Activated CD4-positive, alpha-beta T cell treated with anti-CD3 and anti-CD28 coated beads, Interleukin-2, amount 50 U/mL, for 1 hour (primary cell): ENCODE measurements around the gene DIP2A.

Experiments
- DNase-seq: peaks from one replicate; pipeline ENCODE4 v3.0.0-alpha.2; 2020

The DIP2A gene, protein sequence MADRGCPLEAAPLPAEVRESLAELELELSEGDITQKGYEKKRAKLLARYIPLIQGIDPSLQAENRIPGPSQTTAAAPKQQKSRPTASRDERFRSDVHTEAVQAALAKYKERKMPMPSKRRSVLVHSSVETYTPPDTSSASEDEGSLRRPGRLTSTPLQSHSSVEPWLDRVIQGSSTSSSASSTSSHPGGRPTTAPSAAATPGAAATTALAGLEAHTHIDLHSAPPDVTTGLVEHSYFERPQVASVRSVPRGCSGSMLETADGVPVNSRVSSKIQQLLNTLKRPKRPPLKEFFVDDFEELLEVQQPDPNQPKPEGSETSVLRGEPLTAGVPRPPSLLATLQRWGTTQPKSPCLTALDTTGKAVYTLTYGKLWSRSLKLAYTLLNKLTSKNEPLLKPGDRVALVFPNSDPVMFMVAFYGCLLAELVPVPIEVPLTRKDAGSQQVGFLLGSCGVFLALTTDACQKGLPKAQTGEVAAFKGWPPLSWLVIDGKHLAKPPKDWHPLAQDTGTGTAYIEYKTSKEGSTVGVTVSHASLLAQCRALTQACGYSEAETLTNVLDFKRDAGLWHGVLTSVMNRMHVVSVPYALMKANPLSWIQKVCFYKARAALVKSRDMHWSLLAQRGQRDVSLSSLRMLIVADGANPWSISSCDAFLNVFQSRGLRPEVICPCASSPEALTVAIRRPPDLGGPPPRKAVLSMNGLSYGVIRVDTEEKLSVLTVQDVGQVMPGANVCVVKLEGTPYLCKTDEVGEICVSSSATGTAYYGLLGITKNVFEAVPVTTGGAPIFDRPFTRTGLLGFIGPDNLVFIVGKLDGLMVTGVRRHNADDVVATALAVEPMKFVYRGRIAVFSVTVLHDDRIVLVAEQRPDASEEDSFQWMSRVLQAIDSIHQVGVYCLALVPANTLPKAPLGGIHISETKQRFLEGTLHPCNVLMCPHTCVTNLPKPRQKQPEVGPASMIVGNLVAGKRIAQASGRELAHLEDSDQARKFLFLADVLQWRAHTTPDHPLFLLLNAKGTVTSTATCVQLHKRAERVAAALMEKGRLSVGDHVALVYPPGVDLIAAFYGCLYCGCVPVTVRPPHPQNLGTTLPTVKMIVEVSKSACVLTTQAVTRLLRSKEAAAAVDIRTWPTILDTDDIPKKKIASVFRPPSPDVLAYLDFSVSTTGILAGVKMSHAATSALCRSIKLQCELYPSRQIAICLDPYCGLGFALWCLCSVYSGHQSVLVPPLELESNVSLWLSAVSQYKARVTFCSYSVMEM (N-terminal part only)

DNA sequence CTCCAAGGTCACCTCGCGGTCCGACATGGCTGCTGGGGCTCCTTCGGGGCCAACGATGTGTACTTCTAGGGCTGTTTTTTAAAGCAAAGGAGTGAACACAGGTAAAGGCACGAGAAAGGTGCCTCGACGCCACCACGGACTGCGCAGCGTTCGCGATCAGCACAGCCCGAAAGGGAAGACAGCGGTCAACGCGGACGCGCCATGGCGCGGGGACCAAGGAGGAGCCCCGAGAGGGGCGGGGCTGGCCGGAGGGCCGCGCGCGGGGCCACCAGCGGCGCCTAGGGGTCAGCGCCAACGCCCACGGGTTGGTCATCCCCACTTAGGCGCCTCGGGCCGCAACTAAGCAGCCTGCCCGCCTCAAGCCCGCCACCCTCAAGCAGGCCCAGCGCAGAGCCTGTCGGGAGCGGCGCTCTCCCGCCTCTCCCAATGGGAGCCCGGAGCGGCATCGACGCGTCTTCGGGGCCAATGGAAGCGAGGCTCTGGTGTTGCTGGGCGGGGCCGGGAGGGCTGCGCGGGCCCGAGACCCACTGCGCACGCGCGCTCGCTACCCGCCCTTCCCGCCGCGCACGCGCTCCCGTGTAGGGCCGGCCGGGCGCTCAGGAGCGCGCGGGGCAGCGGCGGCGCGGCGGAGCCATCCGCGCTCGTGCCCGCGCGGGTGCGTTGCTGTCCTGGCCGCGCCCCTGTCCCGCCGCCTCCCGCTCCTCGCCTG lies at the start of gene DIP2A:
DIP2A (plus strand) TSS at position 577 of the 709 bp plus-strand sequence. CDS start 241 bp downstream, outside the sequence.
- peak; percentile 91 for DNase-seq

DNA sequence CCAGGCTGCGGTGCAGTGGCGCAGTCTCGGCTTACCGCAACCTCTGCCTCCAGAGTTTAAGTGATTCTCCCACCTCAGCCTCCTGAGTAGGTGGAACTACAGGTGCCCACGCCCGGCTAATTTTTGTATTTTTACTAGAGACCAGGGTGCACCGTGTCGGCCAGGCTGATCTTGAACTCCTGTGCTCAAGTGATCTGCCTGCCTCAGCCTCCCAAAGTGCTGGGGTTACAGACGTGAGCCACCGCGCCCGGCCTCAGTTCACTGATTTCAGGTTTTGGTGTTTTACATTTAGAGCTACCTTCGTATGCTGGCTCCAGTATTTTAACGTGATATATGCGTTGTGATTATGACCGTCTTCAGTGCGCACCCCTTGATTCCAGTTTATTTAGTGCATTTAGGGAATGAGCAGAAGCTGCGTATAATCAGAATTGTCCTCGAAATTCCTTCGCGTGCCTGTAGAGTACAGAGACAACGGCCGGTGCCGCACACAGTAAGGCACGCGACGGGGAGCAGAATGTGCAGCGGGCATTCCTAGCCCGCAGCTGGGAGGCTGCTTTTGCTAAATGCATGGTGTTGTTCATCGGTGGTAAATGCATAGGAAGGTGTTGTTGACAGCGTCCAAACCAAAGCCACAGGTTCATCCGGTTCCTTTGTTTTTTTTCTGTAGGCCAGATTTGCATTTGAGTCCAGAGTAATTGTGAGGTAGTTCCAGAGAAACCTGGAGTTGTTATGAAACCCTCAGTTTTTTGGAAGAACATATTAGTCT lies 48.9 kb upstream of the DIP2A start:
- no peak for DNase-seq

DNA sequence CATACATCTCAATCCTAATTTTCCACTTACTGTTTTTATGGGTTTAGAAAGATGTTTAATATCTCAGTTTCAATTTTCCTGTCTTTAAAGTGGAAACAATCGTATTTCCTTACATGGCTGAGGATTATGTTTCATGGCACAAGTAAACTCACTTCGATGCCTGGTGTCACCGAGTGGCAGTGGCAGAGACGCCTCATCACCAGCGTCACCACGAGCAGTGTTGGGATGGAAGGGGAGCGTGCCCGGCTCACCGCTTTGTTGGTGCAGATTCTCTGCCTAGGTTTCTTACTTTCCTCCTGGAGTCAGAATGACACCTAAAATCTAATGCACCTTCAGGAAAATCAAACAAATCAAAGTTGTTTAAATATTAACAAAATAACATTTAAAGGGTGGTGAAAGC lies 48.2 kb upstream of the DIP2A start:
- DNase-seq = no peak

DNA sequence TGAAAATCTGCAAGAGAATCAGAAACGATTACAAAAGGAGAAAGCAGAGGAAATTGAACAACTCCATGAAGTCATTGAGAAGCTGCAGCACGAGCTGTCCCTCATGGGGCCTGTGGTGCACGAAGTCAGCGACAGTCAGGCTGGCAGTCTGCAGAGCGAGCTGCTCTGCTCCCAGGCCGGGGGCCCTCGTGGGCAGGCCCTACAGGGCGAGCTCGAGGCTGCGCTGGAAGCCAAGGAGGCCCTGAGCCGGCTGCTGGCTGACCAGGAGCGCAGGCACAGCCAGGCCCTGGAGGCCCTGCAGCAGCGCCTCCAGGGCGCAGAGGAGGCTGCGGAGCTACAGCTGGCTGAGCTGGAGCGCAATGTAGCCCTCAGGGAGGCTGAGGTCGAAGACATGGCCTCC lies 47.5 kb upstream of the DIP2A start:
- DNase-seq = no peak

DNA sequence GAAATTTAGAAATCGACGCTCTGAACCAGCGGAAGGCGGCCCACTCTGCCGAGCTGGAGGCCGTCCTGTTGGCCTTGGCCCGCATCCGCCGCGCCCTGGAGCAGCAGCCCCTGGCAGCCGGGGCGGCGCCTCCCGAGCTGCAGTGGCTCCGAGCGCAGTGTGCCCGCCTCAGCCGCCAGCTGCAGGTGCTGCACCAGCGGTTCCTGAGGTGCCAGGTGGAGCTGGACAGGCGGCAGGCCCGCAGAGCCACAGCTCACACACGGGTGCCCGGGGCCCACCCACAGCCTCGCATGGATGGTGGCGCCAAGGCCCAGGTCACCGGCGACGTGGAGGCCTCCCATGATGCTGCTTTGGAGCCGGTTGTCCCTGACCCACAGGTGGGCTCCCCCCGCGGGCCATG lies 47.0 kb upstream of the DIP2A start:
- no peak for DNase-seq

DNA sequence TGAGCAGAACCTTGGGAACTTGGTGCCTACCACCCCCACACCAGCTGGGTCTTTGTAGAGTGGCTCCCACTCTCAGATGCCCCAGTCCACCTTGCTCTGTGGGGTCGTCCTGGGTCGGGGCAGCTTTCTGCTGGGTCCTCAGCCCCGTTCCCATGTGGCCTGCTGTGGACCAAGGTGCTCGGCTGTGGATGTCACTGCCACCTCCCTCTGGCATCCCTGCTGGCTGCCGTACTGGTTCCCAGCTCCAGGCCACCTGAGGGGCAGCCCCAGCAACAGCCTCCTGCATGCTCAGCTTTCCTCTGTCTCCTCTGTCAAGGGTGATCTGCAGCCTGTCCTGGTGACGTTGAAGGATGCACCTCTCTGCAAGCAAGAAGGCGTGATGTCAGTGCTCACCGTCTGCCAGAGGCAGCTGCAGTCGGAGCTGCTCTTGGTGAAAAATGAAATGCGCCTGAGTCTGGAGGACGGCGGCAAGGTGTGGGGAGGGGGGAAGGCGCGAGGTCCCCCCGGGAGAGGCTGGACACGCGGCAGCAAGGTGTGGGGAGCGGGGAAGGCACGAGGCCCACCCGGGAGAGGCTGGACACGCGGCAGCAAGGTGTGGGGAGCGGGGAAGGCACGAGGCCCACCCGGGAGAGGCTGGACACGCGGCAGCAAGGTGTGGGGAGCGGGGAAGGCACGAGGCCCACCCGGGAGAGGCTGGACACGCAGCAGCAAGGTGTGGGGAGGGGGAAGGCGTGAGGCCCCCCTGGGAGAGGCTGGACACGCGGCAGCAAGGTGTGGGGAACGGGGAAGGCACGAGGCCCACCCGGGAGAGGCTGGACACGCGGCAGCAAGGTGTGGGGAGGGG lies 45.9 kb upstream of the DIP2A start:
- no peak for DNase-seq

DNA sequence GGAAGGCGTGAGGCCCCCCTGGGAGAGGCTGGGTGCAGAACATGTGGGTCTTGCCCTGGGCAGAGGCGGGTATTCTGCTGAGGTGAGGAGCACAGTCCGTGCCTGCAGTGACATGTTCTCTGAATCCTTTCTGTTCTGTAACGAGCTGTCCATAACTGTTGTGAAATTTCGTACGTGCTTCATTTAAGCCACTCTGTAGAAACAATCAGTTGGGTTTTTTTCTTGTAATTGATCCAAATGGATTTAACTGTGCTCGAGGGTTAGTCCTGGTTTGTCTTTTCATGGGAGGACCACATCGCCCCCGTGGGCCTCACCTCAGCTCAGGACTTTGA lies 45.4 kb upstream of the DIP2A start:
- DNase-seq = no peak

DNA sequence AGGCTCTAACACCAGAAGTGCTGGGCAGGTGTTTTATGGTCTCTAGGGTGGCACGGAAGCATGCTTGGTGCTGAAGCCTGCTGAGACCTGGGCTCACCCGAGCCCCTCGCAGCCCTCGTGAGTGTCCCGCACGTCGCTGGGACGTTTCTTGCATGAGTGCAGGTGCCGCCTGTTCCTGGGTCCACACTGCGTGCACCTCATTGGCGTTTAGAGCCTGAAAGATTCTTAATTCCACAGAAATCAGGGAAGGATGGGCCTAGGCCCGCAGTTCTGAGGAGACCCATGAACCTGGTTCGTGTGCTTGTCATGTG lies 43.8 kb upstream of the DIP2A start:
- DNase-seq = no peak

DNA sequence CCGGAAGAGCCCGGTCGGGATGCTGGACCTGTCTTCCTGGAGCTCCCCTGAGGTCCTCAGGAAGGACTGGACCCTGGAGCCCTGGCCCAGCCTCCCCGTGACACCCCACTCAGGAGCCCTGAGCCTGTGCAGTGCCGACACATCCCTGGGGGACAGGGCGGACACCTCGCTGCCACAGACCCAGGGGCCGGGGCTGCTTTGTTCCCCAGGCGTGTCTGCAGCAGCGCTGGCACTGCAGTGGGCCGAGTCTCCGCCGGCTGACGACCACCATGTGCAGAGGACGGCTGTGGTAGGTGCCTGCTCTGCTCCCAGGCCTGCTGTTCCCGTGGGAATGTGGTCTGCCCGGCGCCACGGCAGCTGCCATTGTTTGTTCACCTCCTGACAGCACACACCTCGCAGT lies 42.1 kb upstream of the DIP2A start:
- no peak for DNase-seq

DNA sequence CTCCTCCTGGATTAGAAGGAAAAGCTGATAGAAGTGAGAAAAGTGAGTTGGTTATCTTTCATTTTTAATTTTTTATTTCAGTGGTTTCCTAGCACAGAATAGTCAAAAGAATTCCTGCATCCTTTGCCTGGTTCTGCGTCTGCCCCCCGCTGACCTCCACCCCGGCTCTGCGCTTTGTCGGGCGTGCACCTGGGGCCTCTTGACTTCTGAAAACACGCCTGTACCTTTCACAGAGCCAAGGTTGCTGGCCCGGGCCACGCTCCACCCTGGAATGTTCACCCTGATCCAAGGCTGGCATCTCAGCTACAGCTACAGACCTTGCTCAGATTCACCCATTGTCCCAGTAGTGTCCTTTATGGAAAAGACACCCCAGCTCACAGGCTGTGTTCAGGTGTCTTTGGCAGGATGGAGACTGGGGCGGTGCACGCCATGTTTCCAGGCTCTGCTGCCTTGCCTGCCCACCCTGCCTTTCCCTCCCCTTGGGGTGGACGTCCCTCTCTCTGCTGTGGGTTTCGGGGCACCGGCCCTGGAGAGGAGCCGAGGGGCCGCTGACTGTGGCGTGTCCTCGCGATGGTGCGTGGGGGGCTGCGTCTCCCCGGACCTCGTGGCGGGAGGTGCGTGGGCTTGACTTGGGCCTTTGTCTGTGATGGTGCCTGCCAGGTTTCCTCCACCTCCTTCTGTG lies 40.3 kb upstream of the DIP2A start:
- no peak for DNase-seq

DNA sequence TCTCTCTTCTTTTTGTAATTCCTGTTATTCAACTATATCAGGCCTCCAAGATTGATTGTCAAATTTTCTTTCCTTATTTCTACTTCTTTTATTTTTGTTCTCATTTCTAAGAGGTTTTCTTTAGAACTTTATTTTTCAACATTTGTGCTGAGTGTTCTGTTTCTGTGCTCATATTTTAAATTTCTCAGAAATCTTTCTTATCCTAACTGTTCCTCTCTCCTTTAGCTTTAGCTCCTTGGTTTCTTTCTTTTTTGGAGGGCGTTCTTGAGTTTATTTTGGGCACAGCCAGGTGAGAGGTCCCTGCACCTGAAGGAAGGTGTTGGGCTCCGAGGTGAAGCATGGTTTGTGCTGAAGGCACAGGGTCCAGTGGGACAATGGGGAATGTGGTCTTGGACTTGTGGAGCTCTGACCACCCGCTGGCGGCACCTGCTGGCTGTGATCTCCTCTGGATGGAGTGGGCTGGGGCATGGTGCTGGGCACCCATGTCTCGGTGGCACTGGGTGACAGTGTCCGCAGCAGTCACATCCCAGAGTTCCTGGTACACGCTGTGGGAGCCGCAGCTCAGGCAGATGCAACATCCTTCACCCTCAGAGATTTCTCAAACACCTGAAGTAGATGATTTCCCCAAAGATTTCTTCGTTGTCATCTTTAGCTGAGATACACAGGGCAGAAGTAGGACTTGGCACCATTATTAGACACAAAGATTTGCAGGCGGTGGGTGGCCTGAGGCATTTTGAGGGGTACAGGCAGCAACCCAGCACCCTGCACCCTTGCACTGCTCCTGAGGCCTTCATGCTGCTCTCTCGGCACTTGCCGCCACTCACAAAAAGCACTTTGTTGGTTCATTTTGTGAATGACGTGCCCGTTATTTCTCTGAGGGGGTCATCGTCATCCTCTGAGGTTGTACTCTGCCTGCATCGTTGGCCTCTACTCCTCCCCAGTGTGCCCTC lies 38.2 kb upstream of the DIP2A start:
- DNase-seq = no peak

DNA sequence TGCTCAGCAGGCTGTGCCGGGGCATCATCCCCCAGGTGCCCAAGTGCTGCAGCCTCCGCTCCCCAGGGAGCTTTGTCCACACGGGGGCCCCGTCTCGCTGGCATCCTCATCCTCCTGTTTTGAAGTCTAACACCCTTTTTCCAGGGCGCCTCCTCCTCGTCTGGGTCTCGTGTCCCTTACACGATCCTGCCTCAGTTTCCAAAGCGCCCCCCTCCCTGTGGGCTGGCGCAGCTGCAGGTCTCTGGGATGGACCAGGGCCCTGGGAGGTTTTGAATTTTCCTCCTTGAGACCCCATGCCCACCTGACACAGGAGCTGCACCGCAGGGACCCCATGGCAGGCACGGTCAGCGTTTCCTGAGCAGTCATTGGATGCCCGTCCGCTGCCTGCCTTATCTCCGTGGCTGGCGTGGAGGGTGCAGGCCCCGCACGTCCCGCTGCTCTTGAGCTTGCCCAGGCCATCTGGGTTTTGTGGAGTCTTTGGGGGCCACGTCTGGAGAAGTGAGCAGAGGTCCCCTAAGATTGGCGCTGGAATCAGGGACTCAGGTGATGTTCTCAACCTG lies 37.4 kb upstream of the DIP2A start:
- DNase-seq = no peak

DNA sequence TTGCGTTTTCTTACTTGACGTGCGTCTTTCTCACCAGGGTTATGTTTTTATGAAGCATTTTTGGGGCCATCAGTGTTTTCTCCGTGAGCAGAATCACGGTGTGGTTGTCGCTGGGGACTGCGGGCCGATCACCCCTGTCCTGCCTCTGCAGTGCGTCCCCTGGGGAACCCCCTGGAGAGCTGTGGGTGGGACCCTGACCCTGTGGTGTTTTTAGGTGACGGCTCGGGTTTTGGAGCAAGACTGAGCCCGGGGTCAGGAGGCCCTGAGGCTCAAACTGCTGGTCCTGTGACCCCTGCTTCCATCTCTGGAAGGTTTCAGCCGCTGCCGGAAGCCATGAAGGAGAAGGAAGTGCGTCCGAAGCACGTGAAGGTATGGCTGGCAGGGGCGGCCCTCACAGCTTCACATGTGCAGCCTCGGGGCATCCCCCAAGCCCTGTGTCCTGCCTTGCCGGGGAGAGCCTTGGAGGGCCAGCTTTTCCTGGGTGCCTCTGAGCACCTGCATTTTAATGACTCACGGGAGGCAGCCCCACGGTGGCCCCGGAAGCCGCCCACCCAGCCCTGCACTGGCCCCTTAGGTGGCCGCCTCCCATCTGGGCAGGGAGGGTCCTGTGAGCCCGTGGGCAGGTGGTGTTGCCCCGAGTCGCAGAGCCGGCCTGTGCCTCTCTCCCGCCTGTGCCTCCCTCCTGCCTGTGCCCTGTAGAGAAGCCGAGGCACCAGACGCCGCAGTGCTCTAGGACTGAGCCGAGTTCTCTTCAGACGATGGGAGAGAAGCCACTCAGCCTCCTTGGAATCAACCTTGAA lies 36.7 kb upstream of the DIP2A start:
- DNase-seq = no peak

DNA sequence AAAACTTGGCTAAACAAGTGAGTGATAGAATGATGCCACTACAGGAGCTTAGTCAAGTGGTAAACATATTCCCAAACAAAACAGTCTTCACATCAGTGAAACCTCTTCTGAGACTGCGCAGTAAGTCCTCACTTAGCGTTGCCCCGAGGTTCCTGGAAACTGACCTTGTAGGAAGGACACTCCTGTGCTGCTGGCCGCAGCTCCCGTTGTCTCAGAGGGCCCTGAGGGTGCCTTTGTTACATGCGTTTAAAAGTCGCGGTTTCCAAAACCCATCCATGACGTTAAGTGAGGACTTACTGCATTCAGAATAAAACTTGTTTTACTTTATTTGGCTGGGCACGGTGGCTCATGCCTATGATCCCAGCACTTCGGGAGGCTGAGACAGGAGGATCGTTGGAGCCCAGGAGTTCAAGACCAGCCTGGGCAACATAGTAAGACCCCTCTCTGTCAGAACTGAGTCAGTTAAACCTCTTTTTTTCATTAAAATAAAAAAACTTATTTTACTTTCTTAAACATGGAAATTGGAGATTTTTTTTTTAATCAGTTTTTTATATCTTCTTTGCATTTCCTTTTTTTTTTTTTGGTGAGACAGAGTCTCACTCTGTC lies 36.0 kb upstream of the DIP2A start:
- DNase-seq = no peak

DNA sequence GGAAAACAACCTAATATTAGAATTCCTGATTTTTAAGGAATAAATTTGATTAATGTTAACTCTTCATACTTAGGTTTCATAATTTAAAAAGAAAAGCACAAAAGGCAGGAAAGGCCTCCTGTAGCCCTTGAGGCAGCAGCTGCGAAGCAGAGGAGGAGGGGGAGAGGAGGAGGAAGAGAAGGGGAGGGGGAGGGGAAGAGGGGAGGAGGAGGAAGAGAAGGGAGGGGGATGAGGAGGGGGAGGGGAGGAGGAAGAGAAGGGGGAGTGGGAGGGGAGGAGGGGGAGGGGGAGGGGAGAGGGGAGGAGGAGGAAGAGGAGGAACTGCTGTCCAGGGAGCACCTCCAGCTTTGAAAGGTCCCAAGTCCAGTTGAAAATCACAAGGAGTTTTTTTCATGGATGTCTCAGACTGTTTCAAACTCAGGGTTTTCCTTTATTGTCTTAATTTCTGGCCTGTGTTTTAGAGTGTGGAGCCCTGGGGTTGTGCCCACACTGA lies 35.1 kb upstream of the DIP2A start:
- no peak for DNase-seq

DNA sequence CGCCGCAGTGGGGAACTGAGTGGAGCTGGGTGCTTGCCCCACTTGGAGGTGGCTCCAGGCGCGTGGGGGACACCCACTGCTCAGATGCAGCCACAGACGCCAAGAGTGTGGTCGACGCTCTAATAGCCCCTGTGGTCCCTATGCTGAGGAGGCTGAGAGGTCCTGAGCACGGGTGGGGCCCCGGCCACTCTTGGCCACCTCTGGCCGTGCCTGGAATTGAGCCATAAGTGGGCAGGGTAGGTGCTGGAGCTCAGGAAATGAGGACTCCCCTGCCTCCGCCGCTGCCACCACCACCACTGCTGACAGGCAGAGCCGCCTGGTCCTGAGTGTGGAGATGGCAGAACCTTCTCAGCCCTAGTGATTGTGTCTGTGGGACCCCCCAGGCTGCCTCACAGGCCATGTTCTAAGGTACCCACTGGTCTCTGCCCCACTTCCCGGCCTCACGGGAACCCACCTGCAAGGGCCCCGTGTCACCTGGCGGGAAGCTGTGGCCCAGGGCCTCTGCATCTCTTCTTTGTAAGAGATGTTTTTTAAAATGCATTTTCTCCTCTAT lies 34.6 kb upstream of the DIP2A start:
- no peak for DNase-seq

DNA sequence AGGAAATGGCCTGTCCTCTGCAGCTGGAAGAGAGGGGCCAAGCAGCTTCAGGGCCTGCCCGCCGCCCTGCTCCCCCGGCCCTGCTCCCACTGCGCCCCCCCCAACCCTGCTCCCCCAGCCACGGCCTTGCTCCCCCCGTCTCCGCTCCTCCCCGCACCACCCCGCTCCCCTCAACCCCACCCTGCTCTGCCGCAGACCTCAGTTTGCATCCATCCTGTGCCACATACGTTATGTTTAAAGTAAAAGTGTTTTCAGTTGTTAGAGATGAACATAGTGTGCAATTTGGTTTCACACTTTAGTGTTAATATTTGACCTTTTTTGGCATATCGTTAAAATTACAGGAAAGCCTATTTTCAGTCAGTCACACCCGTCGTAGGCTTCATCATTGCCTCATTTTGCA lies 34.1 kb upstream of the DIP2A start:
- DNase-seq = no peak
